GM08714 (cell line): Measurements from ENCODE around the gene GRK6.

Experiments used
- H3K4me3 ChIP-seq: fragments of 200-500 bp; sonication (Bioruptor generic); 2 replicates; pipeline ENCODE4 v1.5.1; 2014; ENCODE audit warnings: mild to moderate bottlenecking, low read length, inconsistent platforms
- ZNF274 ChIP-seq: IDR thresholded peaks from 2 replicates; pipeline ENCODE4 v1.6.1; 2012; ENCODE audit warnings: mild to moderate bottlenecking, low read depth, low read length

Gene GRK6

DNA sequence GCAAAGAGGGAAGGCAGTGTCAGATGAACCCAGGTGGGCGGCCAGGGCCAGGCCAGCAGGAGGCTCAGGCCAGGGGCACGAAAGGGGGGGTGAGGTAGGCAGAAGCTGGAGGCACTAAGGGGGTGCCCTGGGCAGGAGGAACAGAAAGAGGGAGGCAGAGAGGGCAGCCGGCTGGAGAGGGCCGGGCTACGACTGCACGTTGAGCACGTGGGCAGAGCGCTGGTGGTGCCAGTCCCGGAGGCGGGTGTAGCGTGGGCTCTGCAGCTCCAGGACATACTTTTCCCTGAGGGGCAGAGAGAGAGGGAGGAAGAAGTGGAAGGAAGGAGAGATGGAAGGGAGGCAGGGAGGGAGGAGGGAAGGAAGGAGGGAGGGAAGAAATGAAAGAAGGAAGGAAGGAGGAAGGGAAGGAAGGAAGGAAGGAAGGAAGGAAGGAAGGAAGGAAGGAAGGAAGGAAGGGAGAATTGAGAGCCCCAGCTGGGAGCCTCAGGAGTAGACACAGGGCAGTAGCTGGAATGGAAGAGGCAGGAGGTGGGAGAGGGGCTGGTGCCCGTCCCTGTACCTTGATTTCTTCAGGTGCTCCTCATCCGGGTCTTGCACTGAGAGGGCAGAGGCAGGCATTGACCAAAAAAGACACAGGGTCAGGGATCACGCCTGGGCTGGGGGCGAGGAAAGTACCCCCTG, 64.0 kb downstream of the GRK6 start:
- no peak overlapping the region for H3K4me3 ChIP-seq

DNA sequence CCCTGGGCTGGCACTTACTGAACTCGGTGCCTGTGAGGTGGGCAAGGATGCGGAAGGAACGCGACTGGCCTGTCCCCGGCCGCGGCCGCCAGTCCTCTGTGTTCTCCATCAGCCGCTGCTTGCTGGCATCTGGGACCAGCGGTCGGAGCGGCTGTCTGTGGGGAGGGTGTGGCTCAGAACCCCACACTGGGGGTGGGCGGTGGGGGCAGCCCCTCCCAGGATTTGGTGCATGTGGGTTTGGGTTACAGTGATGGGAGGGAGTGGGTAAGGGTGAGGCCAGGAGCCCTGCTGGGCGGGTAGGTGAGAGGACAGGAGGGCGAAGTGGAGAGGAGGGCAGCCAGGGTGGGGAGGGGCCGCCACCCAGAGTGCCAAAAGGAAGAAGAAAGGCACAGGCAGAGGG, 64.5 kb downstream of the GRK6 start:
- no peak for TF ChIP-seq ZNF274
- no peak overlapping the region for H3K4me3 ChIP-seq

More for the DNA sequence above, 64.0 kb downstream of the GRK6 start:
- no peak for TF ChIP-seq ZNF274

DNA sequence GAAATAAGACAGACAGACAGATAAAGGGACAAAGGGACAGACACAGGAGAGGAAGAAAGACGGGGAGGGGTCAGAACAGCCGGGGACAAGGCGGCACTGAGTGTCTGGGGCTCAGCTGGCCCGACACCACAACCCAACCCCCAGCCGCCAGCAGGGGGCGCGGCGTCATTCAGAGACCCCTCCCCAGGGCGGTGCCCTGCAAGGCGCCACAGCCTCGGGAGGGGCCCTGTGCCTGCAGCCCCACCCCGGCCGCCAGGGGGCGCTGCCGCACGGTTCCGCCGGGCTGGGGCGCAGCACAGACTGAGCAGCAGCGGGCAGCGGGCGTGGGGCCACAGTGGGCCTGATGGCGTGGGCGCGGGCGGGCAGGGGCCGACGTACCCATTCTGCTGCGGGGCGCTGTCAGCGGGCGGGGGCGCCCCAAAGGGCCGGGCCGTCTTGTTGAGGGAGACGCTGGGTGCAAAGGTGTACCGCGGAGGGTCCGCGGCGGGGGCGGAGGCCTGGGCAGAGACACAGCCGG, 65.0 kb downstream of the GRK6 start:
- TF ChIP-seq ZNF274, result no peak
- no peak overlapping the region for H3K4me3 ChIP-seq

- TF ChIP-seq ZNF274, result no peak
- H3K4me3 ChIP-seq, result no peak overlapping the region
These were observed 65.7 kb downstream of the GRK6 start for GRCh38 chr5:177491983-177492746.
